KOPT-K1 (cell line): ENCODE data around the gene ARL15.

ENCODE experiments used
- H3K27ac ChIP-seq: fragments of 200-600 bp; sonication (generic); 2 replicates; pipeline ENCODE4 v1.5.1; 2016; ENCODE audit warnings: antibody characterized with exemption, mild to moderate bottlenecking, low read depth, low read length; ENCODE audit not compliant: poor library complexity, severe bottlenecking
- H3K36me3 ChIP-seq: fragments of 200-600 bp; sonication (generic); 2 replicates; pipeline ENCODE4 v1.5.1; 2017; ENCODE audit warnings: antibody characterized with exemption, mild to moderate bottlenecking, low read length, moderate library complexity; ENCODE audit not compliant: insufficient read depth
- H3K9me3 ChIP-seq: fragments of 200-600 bp; sonication (generic); 2 replicates; pipeline ENCODE4 v1.5.1; 2017; ENCODE audit warnings: antibody characterized with exemption, low read length, mild to moderate bottlenecking; ENCODE audit not compliant: insufficient read depth, poor library complexity, severe bottlenecking

The ARL15 gene

DNA sequence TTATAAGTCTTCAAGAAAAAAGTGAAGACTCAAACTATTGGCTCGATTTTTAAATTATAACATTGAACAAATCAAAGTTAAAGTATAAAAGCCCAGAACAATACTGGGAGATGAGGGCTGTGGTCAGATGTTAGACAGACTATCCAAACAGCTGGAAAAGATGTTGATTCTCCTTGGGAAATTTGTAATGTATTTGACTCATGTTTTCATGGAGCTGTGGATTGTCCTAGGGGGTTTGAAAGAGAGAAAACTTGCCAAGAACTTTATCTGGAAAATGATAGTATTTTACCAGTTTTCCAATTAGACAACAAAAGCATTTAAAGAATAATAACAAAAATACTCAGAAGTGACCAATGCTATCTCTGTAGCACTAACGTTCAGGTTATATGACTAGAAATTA, 339.2 kb downstream of the ARL15 start:
- Histone ChIP-seq H3K36me3 (no peaks in the 10 kb centered on the region), H3K9me3 (no peaks in the 10 kb centered on the region)

DNA sequence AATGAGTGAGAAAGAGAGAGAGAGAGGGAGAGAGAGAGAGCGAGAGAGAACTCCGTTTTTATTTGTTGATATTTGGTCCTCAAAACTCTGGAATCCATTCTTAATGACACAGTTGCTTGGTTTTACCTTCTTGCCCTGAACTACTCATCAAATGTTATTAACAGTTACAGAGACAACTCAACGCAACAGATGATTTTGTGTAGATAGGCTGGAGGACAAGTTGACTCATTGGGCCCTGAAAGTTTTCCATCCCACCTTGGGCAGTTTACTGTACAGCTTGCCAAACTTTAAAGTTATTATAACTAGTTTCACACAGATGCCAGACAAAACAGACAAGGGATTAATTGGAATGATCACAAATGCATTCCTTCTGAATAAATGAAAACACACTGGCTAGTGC, 339.9 kb downstream of the ARL15 start:
- Histone ChIP-seq H3K9me3 (no peaks in the 10 kb centered on the region), H3K36me3 (no peaks in the 10 kb centered on the region), H3K27ac (no peak overlapping the region)

More for the DNA sequence above, 339.2 kb downstream of the ARL15 start:
- no peak overlapping the region for H3K27ac ChIP-seq

DNA sequence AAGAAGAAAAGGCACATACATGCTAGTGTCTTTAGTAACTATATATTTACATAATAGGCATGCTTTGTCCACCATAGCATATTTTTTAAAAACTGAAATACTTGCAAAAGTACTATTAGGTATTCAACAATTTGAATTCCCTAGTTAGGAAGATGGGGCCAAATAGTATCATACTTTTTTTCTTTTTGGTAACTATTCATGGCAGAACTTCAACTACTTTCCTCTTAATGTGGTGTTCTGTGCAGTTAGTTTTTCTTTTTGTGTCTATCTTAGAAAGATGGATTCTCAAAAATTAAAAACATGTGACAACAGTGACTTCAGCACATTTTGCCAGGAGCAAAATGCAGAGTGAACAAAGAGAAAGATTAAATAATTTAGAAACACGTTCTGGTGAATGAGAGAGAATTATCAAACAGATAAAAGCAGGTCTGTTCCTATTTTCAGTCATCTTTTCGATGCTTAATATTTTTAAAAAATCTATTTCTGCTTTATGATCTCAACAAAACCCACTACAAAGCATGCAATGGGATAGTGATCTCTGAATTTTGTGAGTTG, 341.1 kb downstream of the ARL15 start:
- Histone ChIP-seq H3K36me3 (no peaks in the 10 kb centered on the region), H3K27ac (no peak overlapping the region), H3K9me3 (no peaks in the 10 kb centered on the region)

GRCh38 chr5:53965459-53965858, 344.9 kb downstream of the ARL15 start:
- Histone ChIP-seq H3K9me3 (no peaks in the 10 kb centered on the region), H3K27ac (no peak overlapping the region), H3K36me3 (no peaks in the 10 kb centered on the region)

DNA sequence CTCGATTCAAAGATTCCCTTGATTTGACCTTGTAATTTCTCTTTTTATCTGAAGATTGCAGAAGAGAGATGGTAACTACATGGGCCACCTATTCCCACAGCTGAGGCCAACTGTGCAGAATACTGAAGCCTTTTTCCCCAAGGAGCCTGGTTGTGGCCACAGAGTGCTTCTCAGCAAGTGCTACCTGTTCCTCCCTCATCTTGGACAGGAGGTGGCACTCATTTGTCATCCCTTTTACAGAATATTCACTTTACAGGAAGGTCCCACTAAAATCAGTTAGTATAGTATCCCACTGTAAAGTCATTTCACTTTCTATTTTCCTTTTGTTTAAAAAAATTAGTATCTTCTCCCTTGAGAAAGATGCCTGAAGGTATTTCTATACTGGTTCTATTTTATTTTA, 346.4 kb downstream of the ARL15 start:
- Histone ChIP-seq H3K9me3 (no peaks in the 10 kb centered on the region), H3K36me3 (no peaks in the 10 kb centered on the region), H3K27ac (no peak overlapping the region)

GRCh38 chr5:53962306-53962705, 348.1 kb downstream of the ARL15 start:
- no peaks in the 10 kb centered on the region for H3K9me3 ChIP-seq
- H3K36me3 ChIP-seq: no peaks in the 10 kb centered on the region
- no peak overlapping the region for H3K27ac ChIP-seq

- H3K27ac ChIP-seq: no peak overlapping the region
- no peaks in the 10 kb centered on the region for H3K36me3 ChIP-seq
- H3K9me3 ChIP-seq: peaks cover 8% of the 10 kb centered on the region
Observed at GRCh38 chr5:53956632-53957031, 353.7 kb downstream of the ARL15 start.

DNA sequence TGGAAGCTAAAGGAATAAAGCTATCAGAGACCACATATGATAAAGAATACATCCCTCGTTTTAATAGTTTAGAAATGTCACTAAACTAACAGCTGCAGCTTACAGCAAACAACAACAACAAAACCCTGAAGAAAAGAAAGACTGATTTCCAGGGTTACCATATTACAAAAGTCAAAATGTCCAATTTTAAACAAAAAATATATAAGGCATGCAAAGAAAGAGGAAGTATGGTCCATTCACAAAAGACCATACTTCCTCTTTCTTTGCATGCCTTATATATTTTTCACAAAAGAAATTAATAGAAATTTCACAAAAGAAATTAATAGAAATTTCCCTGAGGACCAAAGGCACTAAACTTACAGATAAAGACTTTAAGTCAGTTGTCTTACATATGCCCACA, 354.2 kb downstream of the ARL15 start:
- Histone ChIP-seq H3K9me3 (peaks cover 8% of the 10 kb centered on the region), H3K27ac (no peak overlapping the region), H3K36me3 (no peaks in the 10 kb centered on the region)

DNA sequence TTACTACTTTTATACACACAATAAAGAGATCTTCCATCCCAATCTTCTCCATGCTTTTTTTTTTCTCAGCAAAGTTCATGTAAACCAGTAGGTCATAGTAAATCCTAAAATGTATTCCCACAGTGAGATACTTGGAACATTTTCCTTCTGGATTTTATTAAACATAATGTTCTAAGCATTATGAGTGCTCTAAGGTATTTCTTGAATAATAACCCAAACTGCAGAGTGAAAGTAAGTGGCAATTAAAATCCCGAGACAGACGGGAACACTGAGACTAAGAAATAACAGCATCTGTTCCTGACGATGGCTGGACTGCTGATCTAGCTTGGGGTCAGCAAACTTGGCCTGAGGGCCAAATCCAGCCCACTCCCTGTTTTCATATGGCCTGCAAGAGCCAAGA, 359.8 kb downstream of the ARL15 start:
- no peaks in the 10 kb centered on the region for H3K9me3 ChIP-seq
- no peaks in the 10 kb centered on the region for H3K36me3 ChIP-seq
- H3K27ac ChIP-seq: no peak overlapping the region

DNA sequence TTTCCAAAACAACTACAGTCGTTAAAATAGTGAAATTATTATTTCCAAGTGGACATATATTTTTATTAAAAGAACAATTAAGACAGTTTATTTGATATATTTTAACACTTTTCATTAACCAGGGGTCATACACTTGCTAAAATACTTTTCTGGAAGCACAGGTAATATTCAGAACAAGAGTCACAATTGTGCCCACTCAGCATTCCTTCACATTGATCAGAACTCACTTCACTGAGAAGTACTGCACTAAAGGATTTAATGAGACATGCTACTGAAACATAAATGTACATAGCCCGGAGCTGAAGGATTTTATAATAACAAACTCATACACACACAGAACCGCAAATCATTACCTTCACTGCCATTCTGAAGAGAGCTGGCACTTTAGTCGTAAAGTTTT, 361.8 kb downstream of the ARL15 start:
- no peak overlapping the region for H3K27ac ChIP-seq
- no peaks in the 10 kb centered on the region for H3K36me3 ChIP-seq

DNA sequence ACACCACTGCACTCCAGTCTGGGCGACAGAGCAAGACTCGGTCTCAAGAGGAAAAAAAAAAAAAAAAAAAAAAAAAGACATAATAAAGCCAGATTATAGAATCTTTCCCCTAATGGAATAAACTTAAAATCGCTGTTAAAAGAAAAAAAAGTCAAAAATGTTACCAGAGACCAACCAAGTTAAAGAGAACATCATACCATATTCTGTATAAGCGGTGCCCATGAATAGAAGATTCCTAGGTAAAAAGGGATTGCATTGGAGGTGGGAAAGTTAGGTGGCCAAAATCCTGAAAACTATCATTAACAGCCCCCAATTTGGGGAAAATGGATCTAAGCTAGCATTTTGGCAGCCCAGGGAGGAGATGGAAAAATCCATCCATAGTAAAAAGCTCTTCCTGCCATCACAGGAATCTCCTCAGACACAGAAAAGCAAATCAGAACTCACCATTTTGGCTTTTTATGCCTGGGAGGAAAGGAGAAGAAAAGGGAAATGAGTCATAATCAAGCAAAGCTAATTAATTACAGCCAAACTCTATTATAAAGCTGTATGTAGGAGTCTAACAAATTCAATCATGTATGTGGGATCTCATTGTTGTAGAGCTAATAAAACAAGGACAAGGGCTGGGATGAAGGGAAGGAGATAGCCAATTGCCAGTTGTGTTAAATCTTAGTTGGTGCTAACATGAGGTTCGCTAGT, 363.8 kb downstream of the ARL15 start:
- Histone ChIP-seq H3K27ac (no peak overlapping the region), H3K36me3 (no peaks in the 10 kb centered on the region), H3K9me3 (no peaks in the 10 kb centered on the region)

More for the DNA sequence above, 361.8 kb downstream of the ARL15 start:
- H3K9me3 ChIP-seq: no peaks in the 10 kb centered on the region

GRCh38 chr5:53944981-53945380, 365.4 kb downstream of the ARL15 start:
- H3K9me3 ChIP-seq: no peaks in the 10 kb centered on the region
- H3K27ac ChIP-seq: no peak overlapping the region
- H3K36me3 ChIP-seq: no peaks in the 10 kb centered on the region

GRCh38 chr5:53943938-53944337, 366.4 kb downstream of the ARL15 start:
- no peaks in the 10 kb centered on the region for H3K9me3 ChIP-seq
- no peak overlapping the region for H3K27ac ChIP-seq
- H3K36me3 ChIP-seq: no peaks in the 10 kb centered on the region

DNA sequence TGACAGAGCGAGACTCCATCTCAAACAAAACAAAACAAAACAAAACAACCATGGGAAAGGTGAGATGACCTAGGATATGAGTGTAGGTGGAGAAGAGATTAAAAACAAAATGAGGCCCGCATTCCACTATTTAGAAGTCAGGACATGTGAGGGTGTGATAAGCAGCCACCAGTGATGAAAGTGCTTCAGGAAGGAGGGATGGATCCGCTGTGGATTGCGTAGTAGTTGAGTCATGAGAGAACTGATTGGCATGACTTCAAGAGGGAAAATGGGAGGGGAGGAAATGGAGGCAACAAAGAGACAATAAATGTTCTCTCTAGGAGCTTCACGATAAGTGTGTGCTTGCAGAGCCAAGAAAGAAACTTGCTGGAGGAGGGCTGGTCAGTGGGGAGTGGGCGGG, 367.6 kb downstream of the ARL15 start:
- no peaks in the 10 kb centered on the region for H3K9me3 ChIP-seq
- no peaks in the 10 kb centered on the region for H3K36me3 ChIP-seq
- H3K27ac ChIP-seq: no peak overlapping the region

DNA sequence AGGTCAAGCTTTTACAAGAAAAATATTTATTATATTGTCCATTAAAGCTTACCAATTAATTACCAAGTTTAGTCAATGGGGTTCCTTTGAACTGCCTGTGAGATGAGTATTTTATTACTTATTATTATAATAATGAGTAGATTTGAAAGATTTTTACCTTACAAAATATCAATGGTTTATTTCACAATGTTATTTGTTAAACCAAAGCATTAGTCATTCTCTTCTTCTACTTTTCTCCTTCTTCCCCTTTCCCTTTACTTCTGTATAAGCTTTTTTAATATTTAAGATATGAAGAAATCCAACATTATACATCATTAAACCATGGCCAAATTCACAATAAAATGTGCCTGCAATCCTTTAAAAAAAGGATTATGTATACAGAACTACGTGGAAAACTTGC, 369.5 kb downstream of the ARL15 start:
- no peak overlapping the region for H3K27ac ChIP-seq
- H3K36me3 ChIP-seq: no peaks in the 10 kb centered on the region
- no peaks in the 10 kb centered on the region for H3K9me3 ChIP-seq

GRCh38 chr5:53937467-53937866, 372.9 kb downstream of the ARL15 start:
- Histone ChIP-seq H3K9me3 (no peaks in the 10 kb centered on the region), H3K36me3 (no peaks in the 10 kb centered on the region), H3K27ac (no peak overlapping the region)
